Measurements from ENCODE around the gene MAMLD1.

DNA sequence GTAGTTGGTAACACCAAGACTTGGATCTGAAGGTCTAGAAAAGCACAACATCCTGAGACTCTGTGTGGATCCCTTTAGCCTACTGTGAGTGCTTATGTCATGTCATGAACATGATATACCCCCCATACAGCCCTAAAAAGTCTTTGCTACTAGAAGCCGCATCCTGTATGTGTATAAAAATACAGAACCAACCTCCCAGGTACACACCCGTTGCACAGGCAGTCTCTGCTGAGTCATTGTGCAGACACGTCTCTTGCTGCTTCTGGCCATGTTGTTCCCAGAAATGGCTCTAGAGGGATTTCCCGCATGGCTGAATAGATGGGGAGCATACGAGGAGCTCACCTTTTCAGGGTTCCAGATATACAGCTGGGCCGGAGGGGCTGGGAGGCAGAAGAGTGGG, 93.3 kb downstream of the MAMLD1 start:
- TF ChIP-seq EZH2 (IDR thresholded peaks at IDR 0.05; ENCODE audit: insufficient read depth, poor library complexity, severe bottlenecking): no peak
- no peak for TF ChIP-seq EZH2phosphoT487 (IDR thresholded peaks at IDR 0.05; ENCODE audit: insufficient read depth, low read depth)
